GM12878 (cell line): ENCODE data around the gene FUBP1. TPM values are rescaled to one million over a fixed set of nuclear protein-coding genes. Genes with fewer than 3 reads are reported as not detected.

Source experiments
- ATAC-seq: fragments of 200-7000 bp; cut with Tn5 transposase; 3 replicates; pipeline ENCODE4 v1.9.1; 2020; ENCODE audit warnings: mild to moderate bottlenecking, moderate library complexity
- BruUV-seq: library from RNA; stranded (reverse); fragments of 400-500 nt; replicated peaks from 2 replicates; lab custom pipeline; 2021; lab: Mats Ljungman, UMichigan
- CTCF ChIA-PET: fragments of 300-600 bp; sonication (Branson Sonifier 250); formaldehyde crosslinking; extraction: SDS; loops from one replicate; lab custom pipeline; 2021; ENCODE audit warnings: inconsistent platforms; lab: Yijun Ruan, JAX
- POLR2A ChIA-PET: fragments of 350-600 bp; formaldehyde crosslinking; extraction: SDS; loops from one replicate; lab custom pipeline; 2021; ENCODE audit warnings: inconsistent platforms; lab: Charles Lee
- RAD21 ChIA-PET: fragments of 300-600 bp; sonication (Branson Sonifier 250); formaldehyde crosslinking; loops from one replicate; lab custom pipeline; 2023; ENCODE audit warnings: antibody characterized with exemption; ENCODE audit not compliant: unreplicated experiment; lab: Charles Lee
- SMC1A ChIA-PET: fragments of 300-600 bp; sonication (Branson Sonifier 250); formaldehyde crosslinking; loops from one replicate; lab custom pipeline; 2023; ENCODE audit not compliant: unreplicated experiment, uncharacterized antibody; lab: Charles Lee
- DNase-seq: peaks from one replicate; pipeline ENCODE4 v3.0.0-alpha.2; 2011; ENCODE audit warnings: low read depth, low spot score
- FAIRE-seq: peaks from 3 replicates; lab custom pipeline; 2011; peaks lifted over from hg19 to GRCh38; lab: Jason Lieb, UNC
- H2AFZ ChIP-seq: 2 replicates; pipeline ENCODE4 v1.6.0; 2011; ENCODE audit warnings: low read depth, low read length, control low read depth; ENCODE audit not compliant: control insufficient read depth
- H3K27ac ChIP-seq: 2 replicates; pipeline ENCODE4 v1.5.1; 2011; ENCODE audit warnings: control low read depth; ENCODE audit not compliant: control insufficient read depth, insufficient read depth
- H3K27me3 ChIP-seq, 2 experiments: replicated peaks in 1 of 2; 2 replicates each; pipeline versions ENCODE4 v1.6.0 to v1.6.1; 2011; ENCODE audit warnings: low read length in 1 of 2; ENCODE audit not compliant: control insufficient read depth in 2 of 2, insufficient read depth in 2 of 2
- H3K36me3 ChIP-seq, 2 experiments: 2 replicates each; pipeline ENCODE4 v1.5.1; 2011; ENCODE audit warnings: low read length in 1 of 2; ENCODE audit not compliant: control insufficient read depth in 2 of 2, insufficient read depth in 2 of 2
- H3K4me1 ChIP-seq: 2 replicates; pipeline ENCODE4 v1.6.1; 2011; ENCODE audit warnings: mild to moderate bottlenecking, low read length, moderate library complexity, mixed read lengths; ENCODE audit not compliant: control insufficient read depth, insufficient read depth
- H3K4me2 ChIP-seq: 2 replicates; pipeline ENCODE4 v1.6.0; 2011; ENCODE audit warnings: control low read depth; ENCODE audit not compliant: control insufficient read depth, insufficient read depth
- H3K4me3 ChIP-seq: fragments of 200-600 bp; sonication (generic); 2 replicates; pipeline ENCODE4 v1.5.1; 2016
- H3K79me2 ChIP-seq: 2 replicates; pipeline ENCODE4 v1.6.0; 2011; ENCODE audit warnings: low read length; ENCODE audit not compliant: control insufficient read depth, insufficient read depth
- H3K9ac ChIP-seq: 2 replicates; pipeline ENCODE4 v1.8.0; 2011; ENCODE audit warnings: low read length, control low read depth, mixed read lengths; ENCODE audit not compliant: control insufficient read depth, insufficient read depth
- H3K9me3 ChIP-seq: replicated peaks from 3 replicates; pipeline ENCODE4 v1.5.1; 2011; ENCODE audit warnings: mild to moderate bottlenecking, low read length; ENCODE audit not compliant: control insufficient read depth, insufficient read depth
- H4K20me1 ChIP-seq: 2 replicates; pipeline ENCODE4 v1.6.0; 2011; ENCODE audit not compliant: control insufficient read depth, insufficient read depth
- FOS ChIP-seq: IDR thresholded peaks from 3 replicates; pipeline ENCODE4 v1.6.1; 2011; ENCODE audit warnings: borderline replicate concordance; ENCODE audit not compliant: insufficient read length; ENCODE audit errors: extremely low read depth
- GABPA ChIP-seq: IDR thresholded peaks from 2 replicates; pipeline ENCODE4 v1.6.1; 2014; ENCODE audit warnings: antibody characterized with exemption, low read depth, mild to moderate bottlenecking, inconsistent platforms
- HSF1 ChIP-seq: fragments of 150-350 bp; IDR thresholded peaks from 2 replicates; pipeline ENCODE4 v1.6.1; 2014; ENCODE audit warnings: mild to moderate bottlenecking, low read depth, low read length
- LARP7 ChIP-seq: fragments of 450-650 bp; IDR thresholded peaks from 2 replicates; pipeline ENCODE4 v1.6.1; 2017; ENCODE audit warnings: mild to moderate bottlenecking
- RBBP5 ChIP-seq: fragments of 200-600 bp; sonication (generic); conservative IDR thresholded peaks from 2 replicates; pipeline ENCODE4 v1.6.1; 2016
- RELA ChIP-seq: fragments of 450-650 bp; IDR thresholded peaks from 2 replicates; pipeline ENCODE4 v1.8.0; 2014; ENCODE audit warnings: borderline replicate concordance; ENCODE audit not compliant: partially characterized antibody
- SRF ChIP-seq, 2 experiments: IDR thresholded peaks; 2 replicates each; pipeline ENCODE4 v1.6.1; 2011; ENCODE audit warnings: low read depth in 2 of 2, low read length in 2 of 2, mild to moderate bottlenecking in 1 of 2, moderate library complexity in 1 of 2
- STAT3 ChIP-seq: IDR thresholded peaks from 2 replicates; pipeline ENCODE4 v1.6.1; 2011; ENCODE audit warnings: low read depth, low read length, improper control_type of control experiment
- USF1 ChIP-seq: IDR thresholded peaks from 2 replicates; pipeline ENCODE4 v1.6.1; 2011; ENCODE audit warnings: borderline replicate concordance, low read depth, mild to moderate bottlenecking, moderate library complexity, mixed read lengths, low read length; ENCODE audit not compliant: insufficient read depth; ENCODE audit errors: extremely low read length
- ZNF687 ChIP-seq: fragments of 450-650 bp; IDR thresholded peaks from 2 replicates; pipeline ENCODE4 v1.6.1; 2017; ENCODE audit warnings: mild to moderate bottlenecking, moderate library complexity
- WGBS: methylation state at CpG from one replicate; pipeline ENCODE4 v1.1.6; 2016; ENCODE audit warnings: low lambda C conversion rate; ENCODE audit not compliant: insufficient replicate concordance, insufficient coverage; ENCODE audit errors: missing lambda C conversion rate; 5-methylcytosine and 5-hydroxymethylcytosine counted together
- in situ Hi-C: fragments of 300-500 bp; cut with MboI; formaldehyde crosslinking; loops from 9 replicates; pipeline ENCODE4 v1.14.3; 2018; ENCODE audit warnings: mixed read lengths
- intact Hi-C: fragments of 100-400 bp; cut with micrococcal nuclease; formaldehyde crosslinking; loops from one replicate; pipeline ENCODE4 v1.14.2; 2022; ENCODE audit not compliant: unreplicated experiment
- polyA plus RNA-seq, 11 experiments: library from polyadenylated mRNA; depleted of rRNA in 4 of 11; unstranded in 6 of 11; stranded (reverse) in 5 of 11; fragments of >200 nt; fragmentation: Nextera tagmentation in 4 of 11; fragmentation: Illumina TruSeq in 1 of 11; extraction: Ambion mirVana in 4 of 11; extraction: Trizol in 1 of 11; gene quantifications; 1 replicate in 1 of 11; 2 replicates in 10 of 11; pipeline versions ENCODE4 v1.2.1 to v1.2.3, GENCODE V29; 2011 to 2016; ENCODE audit warnings: inconsistent platforms in 2 of 11, missing spikeins in 2 of 11, low read depth in 1 of 11
- total RNA-seq, 4 experiments: library from RNA; depleted of rRNA in 3 of 4; stranded (reverse); fragments of >200 nt in 3 of 4; fragmentation: Illumina TruSeq in 1 of 4; extraction: Trizol in 1 of 4; gene quantifications; 2 replicates each; pipeline versions ENCODE4 v1.2.1 to v1.2.3, GENCODE V29; 2013 to 2021

Gene FUBP1
- total and polyA plus RNA-seq, 10 of the 15 experiments (the other 5 are each of a cell fraction or from before 2014, with no cell fraction given), result 110 to 343 (median 191) TPM

GRCh38 chr1:77929806-77930205 lies 49.1 kb downstream of the FUBP1 start:
- Histone ChIP-seq H2AFZ (no peak overlapping the region), H3K79me2 (peaks cover 3% of the 10 kb centered on the region), H3K4me1 (peaks cover 4% of the 10 kb centered on the region; the same call in 1 of the 2 replicates), H3K4me3 (no peak overlapping the region), H3K9me3 (no peaks in the 10 kb centered on the region), H3K27ac (no peak overlapping the region), H3K4me2 (no peak overlapping the region), H3K27me3 (no peaks in the 10 kb centered on the region), H3K9ac (no peak overlapping the region), H3K36me3 (no peaks in the 10 kb centered on the region), H4K20me1 (no peaks in the 10 kb centered on the region)
- WGBS, result 96% methylated on average over 2 of the region's 2 CpGs
- ChIA-PET POLR2A (no interaction called here), SMC1A (no interaction called here), RAD21 (no interaction called here), CTCF (no interaction called here)
- FAIRE-seq, result no peak
- in situ Hi-C loops (no loop called here), intact Hi-C loops (no loop called here)
- TF ChIP-seq USF1 (no peak), FOS (no peak), HSF1 (no peak), ZNF687 (no peak), LARP7 (no peak), STAT3 (no peak), SRF (IDR thresholded peaks at IDR 0.05; ENCODE audit: low read depth in 2 of 2, low read length in 2 of 2) (no peak), RELA (no peak), RBBP5 (no peak), GABPA (no peak)
- BruUV-seq, result no TSS peak
- no peak for DNase-seq
- no peak; the same call in 1 of the 3 replicates for ATAC-seq
